HEK293 (cell line): ENCODE measurements around the gene PIGO.

Source experiments
- CTCF ChIA-PET: fragments of 350-600 bp; formaldehyde crosslinking; extraction: SDS; loops from one replicate; lab custom pipeline; 2021; ENCODE audit warnings: antibody characterized with exemption; lab: Yijun Ruan, JAX
- POLR2A ChIA-PET: fragments of 300-600 bp; formaldehyde crosslinking; extraction: SDS; loops from one replicate; lab custom pipeline; 2020; ENCODE audit warnings: antibody characterized with exemption, inconsistent platforms; lab: Yijun Ruan, JAX
- H3K27ac ChIP-seq: fragments of 200-500 bp; sonication (Bioruptor generic); 2 replicates; pipeline ENCODE4 v1.5.1; 2014; ENCODE audit warnings: low read depth, low read length, control low read depth, inconsistent platforms; ENCODE audit errors: extremely low read depth
- H3K36me3 ChIP-seq, 2 experiments: fragments of 200-500 bp in 1 of 2; sonication (Bioruptor generic) in 1 of 2; 1 replicate in 1 of 2; 2 replicates in 1 of 2; pipeline ENCODE4 v1.5.1; 2014 to 2017; ENCODE audit warnings: inconsistent platforms in 2 of 2, low read length in 2 of 2; ENCODE audit not compliant: control insufficient read depth in 2 of 2, insufficient read depth in 1 of 2
- H3K4me1 ChIP-seq: fragments of 200-500 bp; sonication (Bioruptor generic); 2 replicates; pipeline ENCODE4 v1.5.1; 2014; ENCODE audit warnings: mild to moderate bottlenecking, low read length, inconsistent platforms; ENCODE audit not compliant: control insufficient read depth, insufficient read depth
- H3K4me3 ChIP-seq: 2 replicates; pipeline ENCODE4 v1.5.1; 2011; ENCODE audit warnings: low read depth, mild to moderate bottlenecking, control low read depth, low read length, moderate library complexity
- H3K9me3 ChIP-seq: fragments of 200-500 bp; sonication (Bioruptor generic); 2 replicates; pipeline ENCODE4 v1.5.1; 2014; ENCODE audit warnings: low read depth, low read length, inconsistent platforms; ENCODE audit not compliant: control insufficient read depth, insufficient read depth
- MEIS1 ChIP-seq: sonication (generic); formaldehyde crosslinking; IDR thresholded peaks from 2 replicates; pipeline ENCODE4 v1.8.1; 2022; ENCODE audit warnings: missing genetic modification reagents, mild to moderate bottlenecking, borderline replicate concordance
- ZNF184 ChIP-seq: fragments of 450-650 bp; IDR thresholded peaks from 2 replicates; pipeline ENCODE4 v1.5.1; 2018; ENCODE audit warnings: missing biosample characterization, mild to moderate bottlenecking, missing genetic modification characterization
- ZNF2 ChIP-seq: fragments of 450-650 bp; formaldehyde crosslinking; IDR thresholded peaks from 2 replicates; pipeline ENCODE4 v1.5.1; 2016; ENCODE audit warnings: missing biosample characterization, missing genetic modification characterization
- ZNF629 ChIP-seq: fragments of 450-650 bp; formaldehyde crosslinking; IDR thresholded peaks from 2 replicates; pipeline ENCODE4 v1.5.1; 2017; ENCODE audit warnings: missing biosample characterization, missing genetic modification characterization

PIGO gene

GRCh38 chr9:35042081-35042604 lies 54.2 kb downstream of the PIGO start:
- no peak overlapping the region for H3K27ac ChIP-seq
- ChIA-PET CTCF (interaction anchor here (0.6 to 2.6 kb wide), 5 partner anchors 8 to 175 kb away, joined by 3 to 28 read pairs (median 4); no protein-coding TSS in a partner anchor), POLR2A (no interaction called here)
- H3K9me3 ChIP-seq, result no peaks in the 10 kb centered on the region
- no peak overlapping the region for H3K4me3 ChIP-seq
- no peaks in the 10 kb centered on the region for H3K4me1 ChIP-seq
- no peak for TF ChIP-seq ZNF2 (tag by site-specific recombination)
- TF ChIP-seq MEIS1, result no peak
- TF ChIP-seq ZNF184 (tag by site-specific recombination), result no peak
- 0 out of 2 replicates have a peak, but pooled peaks have one; percentile 39 for TF ChIP-seq ZNF629 (tag by site-specific recombination)
- H3K36me3 ChIP-seq, result peaks cover 0 to 9% of the 10 kb centered on the region in 2 experiments; a peak in 1 of 3 replicates
